22Rv1 (cell line): ENCODE results near the gene ST7L.

Experiments
- H3K27ac ChIP-seq: fragments of 450-650 bp; 2 replicates; pipeline ENCODE4 v1.5.1; 2017
- ZFX ChIP-seq: fragments of 450-650 bp; IDR thresholded peaks from 2 replicates; pipeline ENCODE4 v1.6.1; 2017; ENCODE audit warnings: antibody characterized with exemption, borderline replicate concordance
- TF ChIP-seq, protein P1 (sequence below): fragments of 450-650 bp; IDR thresholded peaks from 2 replicates; pipeline ENCODE4 v1.5.1; 2017; ENCODE audit warnings: mild to moderate bottlenecking

ST7L gene

DNA sequence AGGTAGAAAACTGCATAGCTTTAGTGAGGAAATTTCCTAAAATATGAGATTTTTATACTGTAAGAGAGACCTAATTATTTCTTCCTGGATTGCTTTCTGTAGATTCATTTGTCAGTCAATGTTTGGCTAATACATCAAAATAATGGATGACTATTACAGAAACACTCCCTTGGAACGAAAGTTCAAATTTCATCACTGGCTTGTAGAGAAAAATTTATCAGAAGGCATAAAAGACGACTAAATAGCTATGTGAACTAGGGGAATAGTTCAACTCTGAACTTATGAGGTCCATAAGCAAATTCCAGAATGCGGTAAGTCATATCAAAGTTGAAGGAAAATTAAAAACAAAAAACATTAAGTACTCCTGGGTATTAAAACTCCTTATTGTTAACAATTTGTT lies 74.2 kb downstream of the ST7L start:
- TF ChIP-seq, protein P1, sequence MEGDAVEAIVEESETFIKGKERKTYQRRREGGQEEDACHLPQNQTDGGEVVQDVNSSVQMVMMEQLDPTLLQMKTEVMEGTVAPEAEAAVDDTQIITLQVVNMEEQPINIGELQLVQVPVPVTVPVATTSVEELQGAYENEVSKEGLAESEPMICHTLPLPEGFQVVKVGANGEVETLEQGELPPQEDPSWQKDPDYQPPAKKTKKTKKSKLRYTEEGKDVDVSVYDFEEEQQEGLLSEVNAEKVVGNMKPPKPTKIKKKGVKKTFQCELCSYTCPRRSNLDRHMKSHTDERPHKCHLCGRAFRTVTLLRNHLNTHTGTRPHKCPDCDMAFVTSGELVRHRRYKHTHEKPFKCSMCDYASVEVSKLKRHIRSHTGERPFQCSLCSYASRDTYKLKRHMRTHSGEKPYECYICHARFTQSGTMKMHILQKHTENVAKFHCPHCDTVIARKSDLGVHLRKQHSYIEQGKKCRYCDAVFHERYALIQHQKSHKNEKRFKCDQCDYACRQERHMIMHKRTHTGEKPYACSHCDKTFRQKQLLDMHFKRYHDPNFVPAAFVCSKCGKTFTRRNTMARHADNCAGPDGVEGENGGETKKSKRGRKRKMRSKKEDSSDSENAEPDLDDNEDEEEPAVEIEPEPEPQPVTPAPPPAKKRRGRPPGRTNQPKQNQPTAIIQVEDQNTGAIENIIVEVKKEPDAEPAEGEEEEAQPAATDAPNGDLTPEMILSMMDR = no peak
- H3K27ac ChIP-seq = no peak overlapping the region

DNA sequence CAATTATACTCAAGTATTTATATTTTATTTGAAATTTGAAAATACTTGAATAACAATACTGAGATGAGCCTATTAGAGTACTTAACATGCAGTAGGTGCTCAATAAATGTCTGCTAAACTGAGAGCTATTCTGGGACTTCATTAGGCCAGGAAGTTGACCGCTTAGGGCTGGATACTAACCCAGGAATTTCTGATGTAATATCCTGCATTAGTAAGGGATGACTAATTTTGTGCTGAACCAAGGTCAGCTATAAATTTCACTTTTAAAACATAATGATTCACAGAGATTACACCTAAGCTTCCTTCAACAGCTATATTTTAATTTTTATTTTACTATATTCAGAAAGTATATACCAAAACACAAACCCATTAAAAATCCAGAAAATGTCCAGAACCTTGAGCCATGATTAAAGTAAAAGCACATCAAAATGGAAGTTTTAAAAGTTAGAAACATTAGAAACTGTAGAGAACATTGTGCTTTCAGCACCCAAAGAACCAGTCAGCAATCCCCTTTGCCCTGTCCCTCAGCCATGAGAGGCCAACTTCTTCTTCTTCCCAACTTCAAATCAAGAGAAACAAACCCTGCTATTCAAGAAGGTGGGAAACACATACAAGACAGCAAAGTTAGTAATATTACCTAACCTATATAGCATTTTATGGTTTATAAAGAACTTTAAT lies 74.8 kb downstream of the ST7L start:
- TF ChIP-seq ZFX = no peak
- TF ChIP-seq, protein P1 = no peak
- no peak overlapping the region for H3K27ac ChIP-seq

DNA sequence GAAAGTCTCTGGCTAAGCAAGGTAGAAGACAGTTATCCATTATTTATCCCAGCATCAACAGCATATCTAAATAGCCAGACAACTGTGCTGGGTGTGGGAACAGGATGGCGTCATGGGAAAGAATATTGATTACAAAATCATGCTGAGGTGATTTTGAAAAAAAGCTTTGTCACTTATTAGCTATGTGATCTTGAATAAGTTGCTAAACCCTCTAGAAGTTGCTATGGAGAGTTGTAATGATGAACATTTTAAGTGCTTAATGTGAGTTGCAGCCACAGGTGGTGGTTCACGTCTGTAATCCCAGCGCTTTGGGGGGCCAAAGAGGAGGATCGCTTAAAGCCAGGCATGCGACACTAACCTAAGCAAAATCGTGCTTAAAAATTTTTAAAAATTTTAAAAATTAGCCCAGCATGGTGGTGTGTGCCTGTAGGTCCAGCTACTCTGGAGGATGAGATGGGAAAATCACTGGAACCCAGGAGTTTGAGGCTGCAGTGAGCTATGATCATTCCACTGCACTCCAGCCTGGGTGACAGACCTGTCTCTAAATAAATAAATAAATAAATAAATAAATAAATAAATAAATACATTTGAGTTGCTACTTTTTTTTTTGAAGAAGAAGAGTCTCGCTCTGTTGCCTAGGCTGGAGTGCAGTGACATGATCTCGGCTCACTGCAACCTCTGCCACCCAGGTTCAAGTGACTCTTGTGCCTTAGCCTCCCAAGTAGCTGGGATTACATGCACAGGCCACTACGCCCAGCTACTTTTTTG lies 76.6 kb downstream of the ST7L start:
- no peak overlapping the region for H3K27ac ChIP-seq
- TF ChIP-seq ZFX = no peak
- TF ChIP-seq, protein P1 = no peak

DNA sequence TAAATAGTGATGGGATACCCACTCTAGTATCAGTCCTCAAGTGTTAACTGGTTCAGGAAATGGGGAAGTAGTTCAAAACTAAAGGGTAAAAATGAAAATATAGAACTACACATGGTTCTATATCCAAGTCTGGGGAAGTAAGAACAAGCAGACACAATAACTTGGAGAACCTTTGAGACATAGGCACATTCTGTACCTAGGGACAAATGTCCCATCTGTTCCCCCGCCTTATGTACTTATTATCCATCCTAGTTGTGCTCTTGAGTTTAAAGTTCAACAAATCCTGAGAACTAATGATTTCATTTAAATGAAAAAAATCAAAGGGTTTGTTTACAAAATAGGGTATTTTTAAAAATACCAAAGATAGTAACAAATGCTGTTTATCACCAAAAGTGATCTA lies 77.6 kb downstream of the ST7L start:
- TF ChIP-seq, protein P1 = no peak
- no peak for TF ChIP-seq ZFX
- H3K27ac ChIP-seq = no peak overlapping the region

DNA sequence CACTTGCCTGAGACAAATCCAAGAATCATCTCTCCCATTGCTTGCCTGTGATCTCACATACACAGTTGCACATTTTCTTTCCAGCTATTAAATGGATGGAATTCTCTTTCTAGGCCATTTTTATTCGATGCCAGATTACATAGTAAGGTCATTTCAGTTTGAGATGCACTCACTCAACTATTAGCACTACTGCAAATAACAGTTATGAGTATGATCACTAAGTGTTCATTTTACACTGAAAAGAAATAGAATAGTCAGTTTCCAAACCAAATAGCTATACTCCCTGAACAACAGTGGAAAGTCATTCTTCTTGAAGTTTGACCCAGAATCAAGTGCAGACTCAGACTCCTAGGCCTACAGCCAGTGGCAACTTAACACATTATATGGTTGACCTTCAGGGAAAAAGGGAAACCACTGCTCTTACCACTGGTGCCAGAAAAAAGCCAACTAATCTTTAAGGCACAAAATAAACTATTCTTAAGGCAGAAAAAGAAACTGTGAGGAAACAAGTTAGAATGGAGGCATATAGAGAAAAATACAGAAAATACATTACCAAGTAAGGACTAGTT lies 78.6 kb downstream of the ST7L start:
- TF ChIP-seq ZFX = no peak
- TF ChIP-seq, protein P1 = no peak

DNA sequence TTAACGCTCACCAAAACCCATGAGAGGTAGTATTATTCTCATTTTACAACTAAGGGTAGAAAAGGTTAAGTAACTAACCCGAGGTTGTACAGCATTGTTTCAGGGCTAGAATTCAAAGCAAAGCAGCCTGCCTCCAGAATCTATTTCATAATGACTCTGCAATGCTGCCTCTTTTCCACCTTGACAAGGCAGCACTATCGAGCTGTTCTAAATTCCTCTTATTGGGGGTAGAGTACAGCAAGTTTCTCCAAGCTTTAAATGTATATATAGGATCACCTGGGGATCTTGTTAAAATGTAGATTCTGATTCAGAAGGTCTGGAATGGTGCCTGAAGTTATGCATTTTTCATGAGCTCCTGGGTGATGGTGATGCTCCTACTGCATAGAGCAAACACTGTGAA lies 80.1 kb downstream of the ST7L start:
- TF ChIP-seq ZFX = no peak
- TF ChIP-seq, protein P1 = no peak
- no peak overlapping the region for H3K27ac ChIP-seq

More for the DNA sequence above, 78.6 kb downstream of the ST7L start:
- H3K27ac ChIP-seq = no peak overlapping the region

DNA sequence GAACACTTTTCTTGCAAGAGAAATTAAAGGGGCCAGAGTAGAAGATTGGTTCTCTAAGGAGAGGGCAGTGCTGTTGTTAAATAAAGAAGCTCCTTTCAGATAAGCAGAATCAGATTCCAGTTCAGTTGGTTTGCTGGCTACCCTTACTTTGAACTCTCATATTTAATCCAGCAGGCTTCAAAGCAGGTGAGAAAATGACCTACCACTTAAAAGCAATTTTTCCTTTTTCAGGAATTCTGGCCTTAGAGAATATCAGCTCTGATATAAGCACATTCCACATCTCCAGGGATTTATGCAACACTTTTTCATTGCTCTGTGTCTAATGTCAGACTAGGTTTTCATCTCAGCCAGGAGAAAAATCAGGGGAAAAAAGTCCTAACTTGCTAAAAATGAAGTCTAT lies 81.5 kb downstream of the ST7L start:
- TF ChIP-seq ZFX = no peak
- TF ChIP-seq, protein P1 = no peak
- no peak overlapping the region for H3K27ac ChIP-seq
